Stimulated activated CD4-positive, alpha-beta T cell treated with anti-CD3 and anti-CD28 coated beads, Interleukin-2, amount 100 ng/mL, for 4 hours (primary cell): ENCODE data around the gene SHISA9.

Source experiments
- DNase-seq: peaks from one replicate; pipeline ENCODE4 v3.0.0-alpha.2; 2020; ENCODE audit warnings: low read depth

Gene SHISA9

GRCh38 chr16:13077816-13078215 is 176.4 kb downstream of the SHISA9 start:
- no peak for DNase-seq

- DNase-seq, result no peak
These were observed 179.1 kb downstream of the SHISA9 start for GRCh38 chr16:13080531-13080930.

- DNase-seq, result no peak
These were observed 180.5 kb downstream of the SHISA9 start for GRCh38 chr16:13081825-13082331.

- DNase-seq, result no peak
These were observed 182.3 kb downstream of the SHISA9 start for GRCh38 chr16:13083681-13084080.

GRCh38 chr16:13084331-13084730 is 182.9 kb downstream of the SHISA9 start:
- DNase-seq, result no peak

GRCh38 chr16:13093661-13094060 is 192.3 kb downstream of the SHISA9 start:
- DNase-seq, result no peak

GRCh38 chr16:13095061-13095460 is 193.7 kb downstream of the SHISA9 start:
- DNase-seq, result no peak

GRCh38 chr16:13098536-13098935 is 197.1 kb downstream of the SHISA9 start:
- no peak for DNase-seq

- DNase-seq, result no peak
These were observed 198.4 kb downstream of the SHISA9 start for GRCh38 chr16:13099822-13100221.

- DNase-seq, result no peak
These were observed 199.6 kb downstream of the SHISA9 start for GRCh38 chr16:13100970-13101369.

GRCh38 chr16:13101828-13102227 is 200.4 kb downstream of the SHISA9 start:
- DNase-seq, result no peak

GRCh38 chr16:13102401-13102800 is 201.0 kb downstream of the SHISA9 start:
- no peak for DNase-seq

GRCh38 chr16:13103831-13104530 is 202.6 kb downstream of the SHISA9 start:
- DNase-seq, result no peak

GRCh38 chr16:13104772-13105171 is 203.4 kb downstream of the SHISA9 start:
- DNase-seq, result no peak

GRCh38 chr16:13105427-13105826 is 204.0 kb downstream of the SHISA9 start:
- DNase-seq, result no peak

GRCh38 chr16:13106464-13106863 is 205.1 kb downstream of the SHISA9 start:
- no peak for DNase-seq

GRCh38 chr16:13108126-13108525 is 206.7 kb downstream of the SHISA9 start:
- no peak for DNase-seq

- DNase-seq, result no peak
These were observed 207.8 kb downstream of the SHISA9 start for GRCh38 chr16:13109171-13109570.

GRCh38 chr16:13110124-13110796 is 208.9 kb downstream of the SHISA9 start:
- no peak for DNase-seq

GRCh38 chr16:13111747-13112146 is 210.3 kb downstream of the SHISA9 start:
- no peak for DNase-seq

GRCh38 chr16:13113741-13114140 is 212.3 kb downstream of the SHISA9 start:
- no peak for DNase-seq

GRCh38 chr16:13118091-13118490 is 216.7 kb downstream of the SHISA9 start:
- DNase-seq, result no peak

- no peak for DNase-seq
These were observed 218.7 kb downstream of the SHISA9 start for GRCh38 chr16:13120091-13120490.

GRCh38 chr16:13120557-13120956 is 219.2 kb downstream of the SHISA9 start:
- DNase-seq, result no peak
